Tibial nerve (tissue), 3 donors: Measurements from ENCODE around the gene GFRA3.
"Not testable (repeated sequence)": the region's sequence is repeated elsewhere in the genome, so short reads cannot be mapped to it uniquely, and the experiment has no call there.

Experiments
- CTCF ChIP-seq, 5 experiments: fragments of 200-600 bp in 3 of 5; fragments of 450-650 bp in 2 of 5; sonication (generic) in 3 of 5; IDR thresholded peaks; one replicate each; pipeline ENCODE4 v1.5.1; 2016 to 2019; ENCODE audit warnings: antibody characterized with exemption in 5 of 5, mild to moderate bottlenecking in 3 of 5, moderate library complexity in 2 of 5
- POLR2A ChIP-seq, 2 donors: fragments of 450-650 bp; IDR thresholded peaks; one replicate each; pipeline ENCODE4 v1.6.1; 2017; ENCODE audit warnings: antibody characterized with exemption in 2 of 2, mild to moderate bottlenecking in 2 of 2, moderate library complexity in 2 of 2

GRCh38 chr5:138318211-138318610, 43.8 kb upstream of the GFRA3 start:
- not testable (repeated sequence) for TF ChIP-seq CTCF, POLR2A (IDR thresholded peaks at IDR 0.05)
